ENCODE data around the gene PPDPF. TPM values are rescaled to one million over a fixed set of nuclear protein-coding genes. Genes with fewer than 3 reads are reported as not detected.
A peak's percentile ranks its signal among the peaks of the same experiment; 100 is the strongest.

PPDPF gene
- total and polyA plus RNA-seq, 2 of the 8 experiments (the other 6 are each of a cell fraction or from before 2014, with no cell fraction given) = 30.5 to 138 TPM

DNA sequence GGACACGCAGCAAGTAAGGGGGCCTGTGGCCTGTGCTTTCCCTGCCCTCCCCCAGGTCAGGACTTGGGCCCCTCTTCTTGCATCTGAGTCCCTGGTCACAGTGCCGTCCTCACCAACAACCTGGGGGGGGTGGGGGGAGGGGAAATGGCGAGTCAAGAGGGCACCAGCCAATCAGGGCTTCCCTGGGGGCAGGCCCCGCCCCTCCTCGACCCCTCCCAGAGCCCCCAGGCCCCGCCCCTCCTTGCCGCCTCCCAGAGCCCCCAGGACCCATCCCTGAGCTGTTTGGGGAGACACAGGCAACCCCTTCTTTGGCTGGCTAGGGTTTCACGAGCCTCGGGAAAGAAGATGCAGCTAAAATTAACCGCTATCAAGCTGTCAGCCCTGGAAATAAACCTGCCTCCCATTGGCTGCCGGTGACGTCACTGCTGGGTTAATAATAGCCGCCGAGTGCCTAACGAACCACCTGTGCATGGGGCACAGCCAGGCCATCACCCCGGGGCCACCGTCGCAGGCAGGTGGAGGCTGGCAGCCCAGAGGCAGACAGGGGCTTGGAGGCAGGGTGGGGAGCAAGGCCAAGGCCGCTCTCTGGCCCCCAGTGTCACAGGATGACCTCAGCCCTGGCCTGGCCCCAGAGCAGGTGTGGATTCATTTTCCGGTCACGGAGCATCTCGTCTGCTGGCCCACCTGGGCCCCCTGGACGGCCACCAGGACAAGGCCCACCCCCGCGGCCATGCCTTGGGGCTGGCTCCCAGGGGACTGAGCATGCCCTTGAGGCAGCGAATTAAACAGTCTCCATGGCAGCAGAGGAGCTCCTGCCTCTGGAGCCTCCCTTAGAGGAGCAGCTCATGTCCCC, 18.5 kb upstream of the PPDPF start (continued):
- peak; percentile 80; the same call in 1 of the 2 replicates for TF ChIP-seq KDM1A (IDR thresholded peaks at IDR 0.05; ENCODE audit: borderline replicate concordance, low read length)
- peak; percentile 88 for TF ChIP-seq JUND (IDR thresholded peaks at IDR 0.05; ENCODE audit: low read length)

Data from H1 (cell line).